C4-2B (cell line): ENCODE data around the gene PLD1.

ENCODE experiments used
- CTCF ChIP-seq: fragments of 450-650 bp; conservative IDR thresholded peaks from 2 replicates; pipeline ENCODE4 v1.5.1; 2017; ENCODE audit warnings: mild to moderate bottlenecking
- ZFX ChIP-seq: fragments of 450-650 bp; IDR thresholded peaks from 2 replicates; pipeline ENCODE4 v1.6.1; 2017

GRCh38 chr3:171636666-171637065 is 173.6 kb downstream of the PLD1 start:
- TF ChIP-seq CTCF: no peak
- no peak for TF ChIP-seq ZFX
